Kidney glomerular epithelial cell (primary cell): ENCODE measurements around the gene SLC4A8.
"Not testable (repeated sequence)": the region's sequence is repeated elsewhere in the genome, so short reads cannot be mapped to it uniquely, and the experiment has no call there.

Experiments used
- DNase-seq: peaks from one replicate; lab custom pipeline; 2025; lab: John Stamatoyannopoulos, UW

SLC4A8 gene

GRCh38 chr12:51475543-51475942 lies 50.9 kb downstream of the SLC4A8 start:
- no peak for DNase-seq

GRCh38 chr12:51480978-51481377 lies 56.3 kb downstream of the SLC4A8 start:
- no peak for DNase-seq

- no peak for DNase-seq
Observed at GRCh38 chr12:51482929-51483697, 58.5 kb downstream of the SLC4A8 start.

- DNase-seq = no peak
Observed at GRCh38 chr12:51484119-51484518, 59.5 kb downstream of the SLC4A8 start.

- DNase-seq = no peak
Observed at GRCh38 chr12:51488281-51488680, 63.6 kb downstream of the SLC4A8 start.

GRCh38 chr12:51493281-51493680 lies 68.7 kb downstream of the SLC4A8 start:
- no peak for DNase-seq

GRCh38 chr12:51496895-51497294 lies 72.3 kb downstream of the SLC4A8 start:
- no peak for DNase-seq

GRCh38 chr12:51504851-51505250 lies 80.2 kb downstream of the SLC4A8 start:
- DNase-seq = no peak

GRCh38 chr12:51505360-51506105 lies 80.9 kb downstream of the SLC4A8 start:
- DNase-seq = no peak

- DNase-seq = no peak
Observed at GRCh38 chr12:51507178-51507577, 82.5 kb downstream of the SLC4A8 start.

- no peak for DNase-seq
Observed at GRCh38 chr12:51508285-51508684, 83.7 kb downstream of the SLC4A8 start.

- DNase-seq = no peak
Observed at GRCh38 chr12:51511546-51512260, 87.1 kb downstream of the SLC4A8 start.

GRCh38 chr12:51512438-51512837 lies 87.8 kb downstream of the SLC4A8 start:
- no peak for DNase-seq

GRCh38 chr12:51515037-51515436 lies 90.4 kb downstream of the SLC4A8 start:
- not testable (repeated sequence) for DNase-seq

GRCh38 chr12:51517316-51517715 lies 92.7 kb downstream of the SLC4A8 start:
- no peak for DNase-seq

GRCh38 chr12:51517800-51518199 lies 93.2 kb downstream of the SLC4A8 start:
- DNase-seq = no peak

GRCh38 chr12:51519755-51520154 lies 95.1 kb downstream of the SLC4A8 start:
- no peak for DNase-seq

GRCh38 chr12:51520576-51521325 lies 96.1 kb downstream of the SLC4A8 start:
- DNase-seq = no peak

- no peak for DNase-seq
Observed at GRCh38 chr12:51521554-51522276, 97.1 kb downstream of the SLC4A8 start.

GRCh38 chr12:51522696-51523095 lies 98.1 kb downstream of the SLC4A8 start:
- no peak for DNase-seq

GRCh38 chr12:51524386-51524901 lies 99.8 kb downstream of the SLC4A8 start:
- DNase-seq = no peak
